ENCODE results near the gene KCNK10. TPM values are rescaled to one million over a fixed set of nuclear protein-coding genes. Genes with fewer than 3 reads are reported as not detected.

The KCNK10 gene
- total RNA-seq, 2 experiments from 2014 or later = not detected

GRCh38 chr14:88142997-88143396, 180.1 kb downstream of the KCNK10 start:
- H3K36me3 Mint-ChIP-seq (ENCODE audit: low read depth) = no peaks in the 10 kb centered on the region
- no peaks in the 10 kb centered on the region for H3K9me3 Mint-ChIP-seq
- peaks cover 0 to 5% of the 10 kb centered on the region in 2 experiments for H3K9me3 ChIP-seq (ENCODE audit: control insufficient read depth in 1 of 2, insufficient read depth in 1 of 2, low read length in 2 of 2)
- H3K4me1 Mint-ChIP-seq (ENCODE audit: low read depth) = no peaks in the 10 kb centered on the region
- ChIA-PET CTCF (no interaction called here), POLR2A (no interaction called here)
- intact Hi-C loops (cut with DNase I, micrococcal nuclease) = no loop called here
- TF ChIP-seq, protein P1, sequence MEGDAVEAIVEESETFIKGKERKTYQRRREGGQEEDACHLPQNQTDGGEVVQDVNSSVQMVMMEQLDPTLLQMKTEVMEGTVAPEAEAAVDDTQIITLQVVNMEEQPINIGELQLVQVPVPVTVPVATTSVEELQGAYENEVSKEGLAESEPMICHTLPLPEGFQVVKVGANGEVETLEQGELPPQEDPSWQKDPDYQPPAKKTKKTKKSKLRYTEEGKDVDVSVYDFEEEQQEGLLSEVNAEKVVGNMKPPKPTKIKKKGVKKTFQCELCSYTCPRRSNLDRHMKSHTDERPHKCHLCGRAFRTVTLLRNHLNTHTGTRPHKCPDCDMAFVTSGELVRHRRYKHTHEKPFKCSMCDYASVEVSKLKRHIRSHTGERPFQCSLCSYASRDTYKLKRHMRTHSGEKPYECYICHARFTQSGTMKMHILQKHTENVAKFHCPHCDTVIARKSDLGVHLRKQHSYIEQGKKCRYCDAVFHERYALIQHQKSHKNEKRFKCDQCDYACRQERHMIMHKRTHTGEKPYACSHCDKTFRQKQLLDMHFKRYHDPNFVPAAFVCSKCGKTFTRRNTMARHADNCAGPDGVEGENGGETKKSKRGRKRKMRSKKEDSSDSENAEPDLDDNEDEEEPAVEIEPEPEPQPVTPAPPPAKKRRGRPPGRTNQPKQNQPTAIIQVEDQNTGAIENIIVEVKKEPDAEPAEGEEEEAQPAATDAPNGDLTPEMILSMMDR (IDR thresholded peaks at IDR 0.05) = no peak
- no peak overlapping the region for H3K27ac ChIP-seq (ENCODE audit: low read depth in 1 of 2, low read length in 2 of 2)
- no peak overlapping the region for H3K27ac Mint-ChIP-seq
- no peaks in the 10 kb centered on the region for H3K36me3 ChIP-seq (ENCODE audit: insufficient read depth, low read length)
- DNase-seq (no peak), ATAC-seq (ENCODE audit: poor library complexity) (no peak)
- no peak overlapping the region for H3K4me3 ChIP-seq (ENCODE audit: low read length)
- H3K27me3 Mint-ChIP-seq = peaks cover 5% of the 10 kb centered on the region
- no peaks in the 10 kb centered on the region for H3K27me3 ChIP-seq (ENCODE audit: control insufficient read depth in 1 of 2, insufficient read depth in 2 of 2, low read length in 2 of 2)
- no peak overlapping the region for H3K4me3 Mint-ChIP-seq
- peaks cover 4% of the 10 kb centered on the region for H3K4me1 ChIP-seq (ENCODE audit: insufficient read depth, low read length)

GRCh38 chr14:88140874-88141273, 182.2 kb downstream of the KCNK10 start:
- no peak for ATAC-seq (ENCODE audit: poor library complexity)
- CTCF ChIA-PET = no interaction called here
- no peak overlapping the region for H3K4me3 Mint-ChIP-seq

DNA sequence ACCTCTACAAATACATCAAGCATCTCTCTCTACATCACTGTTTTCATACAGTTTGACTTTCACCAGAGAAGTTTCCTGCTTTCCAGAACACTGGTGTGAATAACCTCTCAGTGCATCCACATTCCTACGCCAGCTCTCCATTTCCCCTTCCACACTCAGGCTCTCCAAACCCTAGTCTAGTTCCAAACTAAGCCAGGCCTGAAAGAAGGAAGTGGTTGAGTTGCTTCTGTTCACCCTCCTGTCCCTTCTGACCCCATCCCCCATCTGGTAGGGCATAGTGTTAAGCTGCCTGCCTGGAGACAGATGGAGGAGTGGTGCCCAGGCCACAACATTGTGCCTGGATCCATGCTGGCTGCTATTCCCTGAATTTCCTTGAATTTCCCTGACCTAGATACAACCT, 185.7 kb downstream of the KCNK10 start:
- H3K27ac Mint-ChIP-seq = no peak overlapping the region
- H3K27me3 Mint-ChIP-seq = peaks cover 15% of the 10 kb centered on the region

More at GRCh38 chr14:88140874-88141273, 182.2 kb downstream of the KCNK10 start:
- peaks cover 5% of the 10 kb centered on the region for H3K27me3 Mint-ChIP-seq
- no peaks in the 10 kb centered on the region for H3K36me3 Mint-ChIP-seq (ENCODE audit: low read depth)
- H3K27ac Mint-ChIP-seq = no peak overlapping the region
- no peak for DNase-seq
- H3K4me1 Mint-ChIP-seq (ENCODE audit: low read depth) = no peaks in the 10 kb centered on the region
- H3K4me1 ChIP-seq (ENCODE audit: insufficient read depth, low read length) = peaks cover 4% of the 10 kb centered on the region
- intact Hi-C loops (cut with DNase I, micrococcal nuclease) = no loop called here
- no peak overlapping the region for H3K4me3 ChIP-seq (ENCODE audit: low read length)
- no peaks in the 10 kb centered on the region for H3K9me3 ChIP-seq (ENCODE audit: control insufficient read depth in 1 of 2, insufficient read depth in 1 of 2, low read length in 2 of 2)
- TF ChIP-seq, protein P1 (IDR thresholded peaks at IDR 0.05) = no peak
- POLR2A ChIA-PET = no interaction called here
- H3K27ac ChIP-seq (ENCODE audit: low read depth in 1 of 2, low read length in 2 of 2) = no peak overlapping the region
- no peaks in the 10 kb centered on the region for H3K36me3 ChIP-seq (ENCODE audit: insufficient read depth, low read length)
- H3K27me3 ChIP-seq (ENCODE audit: control insufficient read depth in 1 of 2, insufficient read depth in 2 of 2, low read length in 2 of 2) = no peaks in the 10 kb centered on the region
- no peaks in the 10 kb centered on the region for H3K9me3 Mint-ChIP-seq

More for the DNA sequence above, 185.7 kb downstream of the KCNK10 start:
- no peak for DNase-seq
- ATAC-seq (ENCODE audit: poor library complexity) = no peak
- Histone ChIP-seq H3K4me3 (ENCODE audit: low read length) (no peak overlapping the region), H3K4me1 (ENCODE audit: insufficient read depth, low read length) (no peaks in the 10 kb centered on the region), H3K9me3 (ENCODE audit: control insufficient read depth in 1 of 2, insufficient read depth in 1 of 2, low read length in 2 of 2) (peaks cover 0 to 8% of the 10 kb centered on the region in 2 experiments), H3K27ac (ENCODE audit: low read depth in 1 of 2, low read length in 2 of 2) (no peak overlapping the region), H3K27me3 (ENCODE audit: control insufficient read depth in 1 of 2, insufficient read depth in 2 of 2, low read length in 2 of 2) (no peaks in the 10 kb centered on the region), H3K36me3 (ENCODE audit: insufficient read depth, low read length) (no peaks in the 10 kb centered on the region)
- POLR2A ChIA-PET = no interaction called here
- intact Hi-C loops (cut with DNase I, micrococcal nuclease) = no loop called here
- Mint-ChIP-seq H3K36me3 (ENCODE audit: low read depth) (no peaks in the 10 kb centered on the region), H3K4me3 (no peak overlapping the region), H3K9me3 (peaks cover 4% of the 10 kb centered on the region), H3K4me1 (ENCODE audit: low read depth) (no peaks in the 10 kb centered on the region)
- TF ChIP-seq, protein P1 (IDR thresholded peaks at IDR 0.05) = no peak
- CTCF ChIA-PET = no interaction called here

Other genes starting within 250 kb of the KCNK10 start
- gene SPATA7, start 62.4 kb upstream of the KCNK10 start, total RNA-seq = 1 to 10 TPM; 1.2 to 1.3 TPM
- not detected for gene PTPN21, start 231.7 kb upstream of the KCNK10 start, total RNA-seq
- 10 to 100 TPM; 36.5 to 40.2 TPM for gene ZC3H14, start 239.8 kb upstream of the KCNK10 start, total RNA-seq